ENCODE data around the gene SPTBN4.
"Not testable (repeated sequence)": the region's sequence is repeated elsewhere in the genome, so short reads cannot be mapped to it uniquely, and the experiment has no call there.

Gene SPTBN4

GRCh38 chr19:40466985-40467734 is at the start of gene SPTBN4:
Gene SPTBN4, plus strand, starts transcription at chr19:40467001. Its CDS starts 5,621 bp downstream, at chr19:40472622.
- peak in 3 of 14 donors; percentile 5 to 38 (median 20) for DNase-seq

- no peak for DNase-seq
These were observed 49.2 kb upstream of the SPTBN4 start for GRCh38 chr19:40417643-40417981.

GRCh38 chr19:40418040-40418439 is 48.8 kb upstream of the SPTBN4 start:
- no peak for DNase-seq

GRCh38 chr19:40419066-40419612 is 47.7 kb upstream of the SPTBN4 start:
- DNase-seq: no peak

- no peak for DNase-seq
These were observed 47.0 kb upstream of the SPTBN4 start for GRCh38 chr19:40419780-40420179.

GRCh38 chr19:40420451-40420765 is 46.4 kb upstream of the SPTBN4 start:
- DNase-seq: no peak

- peak; percentile 68 to 96 (median 90) for DNase-seq
These were observed 45.7 kb upstream of the SPTBN4 start for GRCh38 chr19:40420766-40421765.

GRCh38 chr19:40421993-40422747 is 44.6 kb upstream of the SPTBN4 start:
- DNase-seq: no peak

GRCh38 chr19:40422748-40423566 is 43.8 kb upstream of the SPTBN4 start:
- no peak for DNase-seq

GRCh38 chr19:40423938-40424337 is 42.9 kb upstream of the SPTBN4 start:
- no peak for DNase-seq

- DNase-seq: peak in 3 of 14 donors; percentile 50 to 82 (median 67)
These were observed 42.0 kb upstream of the SPTBN4 start for GRCh38 chr19:40424637-40425449.

- peak; percentile 96 to 100 (median 99) for DNase-seq
These were observed 41.1 kb upstream of the SPTBN4 start, which contains the start of gene SERTAD1 for GRCh38 chr19:40425450-40426287. Gene SERTAD1, minus strand, starts transcription at chr19:40425992. Its CDS starts 2,446 bp downstream, at chr19:40423546.

GRCh38 chr19:40428197-40428596 is 38.6 kb upstream of the SPTBN4 start:
- not testable (repeated sequence) for DNase-seq

- DNase-seq: not testable (repeated sequence)
These were observed 36.6 kb upstream of the SPTBN4 start for GRCh38 chr19:40430242-40430641.

- DNase-seq: no peak
These were observed 35.1 kb upstream of the SPTBN4 start for GRCh38 chr19:40431698-40432097.

GRCh38 chr19:40432760-40433159 is 34.0 kb upstream of the SPTBN4 start:
- DNase-seq: not testable (repeated sequence)

GRCh38 chr19:40433391-40434216 is 33.2 kb upstream of the SPTBN4 start:
- peak in 13 of 14 donors; percentile 47 to 89 (median 76) for DNase-seq

- DNase-seq: no peak
These were observed 28.5 kb upstream of the SPTBN4 start for GRCh38 chr19:40438284-40438683.
